HG03095 (cell line): ENCODE data around the gene BIRC3.
"Not testable (repeated sequence)": the region's sequence is repeated elsewhere in the genome, so short reads cannot be mapped to it uniquely, and the experiment has no call there.

Source experiments
- ATAC-seq: cut with Tn5 transposase; IDR thresholded peaks from one replicate; pipeline ENCODE4 v1.9.1; 2021; ENCODE audit warnings: moderate library complexity; ENCODE audit not compliant: unreplicated experiment

The BIRC3 gene

DNA sequence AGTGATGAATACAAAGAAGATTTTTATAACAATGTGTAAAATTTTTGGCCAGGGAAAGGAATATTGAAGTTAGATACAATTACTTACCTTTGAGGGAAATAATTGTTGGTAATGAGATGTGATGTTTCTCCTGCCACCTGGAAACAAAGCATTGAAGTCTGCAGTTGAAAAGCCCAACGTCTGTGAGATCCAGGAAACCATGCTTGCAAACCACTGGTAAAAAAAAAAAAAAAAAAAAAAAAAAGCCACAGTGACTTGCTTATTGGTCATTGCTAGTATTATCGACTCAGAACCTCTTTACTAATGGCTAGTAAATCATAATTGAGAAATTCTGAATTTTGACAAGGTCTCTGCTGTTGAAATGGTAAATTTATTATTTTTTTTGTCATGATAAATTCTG is 5.3 kb downstream of the BIRC3 start:
- ATAC-seq, result no peak

DNA sequence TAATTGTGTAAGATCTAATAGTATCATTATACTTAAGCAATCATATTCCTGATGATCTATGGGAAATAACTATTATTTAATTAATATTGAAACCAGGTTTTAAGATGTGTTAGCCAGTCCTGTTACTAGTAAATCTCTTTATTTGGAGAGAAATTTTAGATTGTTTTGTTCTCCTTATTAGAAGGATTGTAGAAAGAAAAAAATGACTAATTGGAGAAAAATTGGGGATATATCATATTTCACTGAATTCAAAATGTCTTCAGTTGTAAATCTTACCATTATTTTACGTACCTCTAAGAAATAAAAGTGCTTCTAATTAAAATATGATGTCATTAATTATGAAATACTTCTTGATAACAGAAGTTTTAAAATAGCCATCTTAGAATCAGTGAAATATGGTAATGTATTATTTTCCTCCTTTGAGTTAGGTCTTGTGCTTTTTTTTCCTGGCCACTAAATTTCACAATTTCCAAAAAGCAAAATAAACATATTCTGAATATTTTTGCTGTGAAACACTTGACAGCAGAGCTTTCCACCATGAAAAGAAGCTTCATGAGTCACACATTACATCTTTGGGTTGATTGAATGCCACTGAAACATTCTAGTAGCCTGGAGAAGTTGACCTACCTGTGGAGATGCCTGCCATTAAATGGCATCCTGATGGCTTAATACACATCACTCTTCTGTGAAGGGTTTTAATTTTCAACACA is 6.4 kb downstream of the BIRC3 start:
- ATAC-seq, result no peak

DNA sequence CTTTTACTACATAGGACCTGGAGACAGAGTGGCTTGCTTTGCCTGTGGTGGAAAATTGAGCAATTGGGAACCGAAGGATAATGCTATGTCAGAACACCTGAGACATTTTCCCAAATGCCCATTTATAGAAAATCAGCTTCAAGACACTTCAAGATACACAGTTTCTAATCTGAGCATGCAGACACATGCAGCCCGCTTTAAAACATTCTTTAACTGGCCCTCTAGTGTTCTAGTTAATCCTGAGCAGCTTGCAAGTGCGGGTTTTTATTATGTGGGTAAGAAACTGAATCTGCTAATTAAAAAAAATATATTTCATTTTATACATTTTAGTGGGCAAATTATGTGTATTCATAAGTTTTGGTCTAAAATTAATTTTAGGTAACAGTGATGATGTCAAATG is 7.8 kb downstream of the BIRC3 start:
- no peak for ATAC-seq

DNA sequence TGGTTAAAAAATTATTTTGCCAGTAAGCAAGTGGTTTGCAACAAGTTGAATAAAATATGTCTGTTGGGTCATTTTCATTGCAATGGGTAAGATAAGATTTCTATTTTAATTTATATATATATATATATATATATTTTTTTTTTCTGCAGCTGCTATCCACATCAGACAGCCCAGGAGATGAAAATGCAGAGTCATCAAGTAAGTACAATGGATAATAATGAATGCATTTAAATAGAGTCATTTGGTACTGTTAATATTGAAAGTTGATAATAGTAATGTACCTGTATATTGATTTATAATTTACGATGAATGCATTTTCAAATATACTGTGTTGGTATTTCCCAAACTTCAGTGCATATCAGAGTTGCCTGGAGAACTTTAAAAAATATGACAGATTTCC is 11.5 kb downstream of the BIRC3 start:
- no peak for ATAC-seq

DNA sequence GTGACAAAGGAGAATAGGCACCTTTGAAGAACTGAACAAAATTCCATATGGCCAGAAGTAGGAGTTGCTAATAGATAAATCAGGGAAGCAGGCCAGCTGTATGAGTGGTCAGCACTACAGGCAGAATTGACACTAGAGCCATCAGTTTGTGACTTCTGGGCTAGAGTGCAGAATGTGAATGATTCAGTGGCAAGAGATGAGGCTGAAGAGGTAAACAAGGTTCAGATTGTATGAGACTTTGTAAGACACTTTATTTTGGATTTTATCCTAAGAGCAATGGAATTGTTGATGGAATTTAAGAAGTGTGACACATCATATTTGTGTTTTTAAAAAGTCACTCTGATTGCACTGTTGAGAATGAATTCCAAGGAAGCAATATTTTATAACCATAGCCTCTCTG is 12.9 kb downstream of the BIRC3 start:
- ATAC-seq, result no peak

DNA sequence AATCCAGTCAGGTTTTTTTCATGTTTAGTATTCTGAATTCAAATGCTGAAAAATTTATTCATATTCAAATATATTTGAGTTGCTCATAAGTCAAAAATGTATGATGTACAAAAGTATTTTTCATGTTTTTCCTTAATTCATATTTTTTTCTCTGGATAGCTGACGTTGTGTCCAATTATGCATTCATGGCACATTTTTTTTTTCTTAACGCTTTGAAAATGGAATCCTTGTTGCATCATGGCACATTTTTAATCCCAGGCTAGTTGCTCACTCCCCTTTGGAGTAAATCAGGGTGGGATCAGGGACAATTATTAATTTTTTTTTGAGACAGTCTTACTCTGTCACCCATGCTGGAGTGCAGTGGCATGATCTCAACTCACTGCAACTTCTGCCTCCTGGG is 14.1 kb downstream of the BIRC3 start:
- ATAC-seq, result no peak

DNA sequence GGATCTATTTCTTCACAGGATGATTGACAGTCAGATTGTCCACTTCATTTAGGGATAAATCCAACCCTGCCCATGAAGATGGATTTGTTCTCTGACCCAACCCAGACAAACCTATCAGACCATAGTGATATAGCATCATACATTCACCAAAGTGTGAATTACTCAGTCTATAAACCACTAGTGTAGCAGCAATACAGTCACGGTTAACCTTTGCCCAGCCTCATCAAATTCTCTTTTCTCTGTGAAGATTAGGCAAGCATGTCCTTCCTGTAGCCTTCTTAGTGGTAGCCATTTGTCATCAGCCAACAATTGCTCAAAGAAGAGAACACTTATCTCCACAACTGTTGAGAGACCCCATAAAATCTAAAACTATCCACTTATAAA is 15.3 kb downstream of the BIRC3 start:
- ATAC-seq, result no peak

DNA sequence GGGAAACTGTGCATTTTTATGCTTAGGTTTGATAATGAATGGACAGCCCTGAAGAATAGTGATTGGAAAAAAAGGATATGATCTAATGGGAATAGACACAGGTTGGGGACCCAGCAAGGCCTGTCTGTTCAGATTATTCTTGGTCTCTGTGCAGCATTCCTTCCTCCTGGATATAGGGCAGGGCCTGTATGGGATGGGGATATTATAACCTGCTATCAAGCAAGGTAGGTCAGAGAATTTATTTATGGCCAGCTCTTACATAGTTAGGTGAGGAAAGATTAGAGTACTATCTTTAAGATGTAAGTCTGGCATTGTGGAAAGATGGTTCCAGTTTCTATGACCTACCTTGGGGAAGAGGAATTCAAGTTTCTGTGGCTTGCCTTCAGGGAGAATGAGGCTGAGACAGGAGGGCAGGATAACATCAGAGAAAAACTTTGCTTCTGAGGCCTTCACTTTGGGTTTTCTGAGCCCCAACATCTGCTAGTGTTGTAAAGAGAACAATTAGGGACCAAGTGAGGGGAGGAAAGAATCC is 21.3 kb downstream of the BIRC3 start:
- no peak for ATAC-seq

DNA sequence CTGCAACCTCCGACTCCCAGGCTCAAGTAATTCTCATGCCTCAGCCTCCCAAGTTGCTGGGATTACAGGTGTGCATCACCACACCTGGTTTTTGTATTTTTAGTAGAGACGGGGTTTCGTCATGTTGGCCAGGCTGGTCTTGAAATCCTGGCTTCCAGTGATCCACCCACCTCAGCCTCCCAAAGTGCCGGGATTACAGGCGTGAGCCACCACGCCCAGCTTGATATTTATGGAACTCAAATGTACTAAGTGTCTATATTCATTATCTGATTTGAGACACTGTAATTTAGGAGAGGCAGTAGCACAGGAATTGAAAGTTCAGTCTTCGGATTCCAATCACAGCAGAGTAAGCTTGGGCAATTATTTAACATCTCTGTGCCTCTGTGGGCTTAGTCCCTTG is 24.0 kb downstream of the BIRC3 start:
- ATAC-seq, result not testable (repeated sequence)

DNA sequence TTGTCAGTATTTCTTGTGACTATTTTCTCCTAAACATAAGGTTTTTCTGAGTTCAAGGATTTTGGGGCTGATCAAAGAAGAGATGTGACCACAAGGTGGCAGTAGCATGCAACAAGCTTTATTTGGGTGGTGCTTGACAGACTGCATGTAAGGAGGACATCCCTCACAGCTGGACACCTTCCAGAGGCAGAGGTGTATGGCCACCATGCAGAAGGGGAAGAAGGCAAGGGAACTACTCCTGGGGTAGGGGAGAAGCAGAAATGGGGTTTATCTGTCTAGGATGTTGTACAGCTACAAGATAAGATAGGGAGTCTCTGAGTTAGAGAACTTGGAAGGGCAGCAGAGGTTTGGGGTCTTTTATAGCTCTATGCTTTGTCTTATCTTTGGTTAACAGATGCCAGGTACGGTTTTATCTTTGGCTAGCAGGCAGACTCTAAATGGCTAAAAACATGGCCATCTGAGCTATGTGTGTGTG is 24.6 kb downstream of the BIRC3 start:
- ATAC-seq, result peak; percentile 37

DNA sequence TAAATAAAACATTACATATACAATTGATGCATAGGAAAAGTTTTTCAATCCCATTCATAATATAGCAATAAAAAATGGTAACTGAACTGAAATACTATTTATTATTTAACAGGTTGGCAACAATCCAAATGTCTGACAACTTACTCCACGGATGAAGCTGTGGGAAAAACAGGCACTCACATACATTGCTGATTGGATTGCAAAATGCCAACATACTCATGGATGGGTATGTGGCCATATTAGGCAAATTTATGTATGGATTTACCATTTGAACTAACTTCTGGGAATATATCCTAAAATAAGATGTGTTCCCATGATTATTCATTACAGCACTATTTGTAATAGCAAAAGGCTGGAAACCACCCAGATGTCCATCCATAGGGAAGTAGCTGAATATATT is 26.5 kb downstream of the BIRC3 start:
- no peak for ATAC-seq

DNA sequence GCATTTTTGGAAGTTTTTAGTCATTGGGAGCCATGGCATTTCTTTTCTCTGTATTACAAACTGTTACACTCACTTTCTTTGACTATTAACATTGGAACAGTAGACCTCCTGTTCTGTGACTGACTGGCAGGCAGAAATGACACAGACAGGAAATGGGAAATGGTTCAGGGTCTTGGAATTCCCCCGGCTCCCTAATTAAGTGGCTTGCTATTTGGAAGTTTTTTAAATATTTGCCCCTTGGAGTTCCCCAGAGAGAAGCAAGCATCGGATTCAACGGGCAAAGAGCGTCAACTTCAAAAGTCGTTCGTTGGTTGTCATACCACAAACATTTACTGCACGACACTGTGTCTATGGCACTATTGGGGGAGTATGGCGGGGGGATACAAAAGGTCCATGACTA is 28.6 kb downstream of the BIRC3 start:
- ATAC-seq, result no peak

DNA sequence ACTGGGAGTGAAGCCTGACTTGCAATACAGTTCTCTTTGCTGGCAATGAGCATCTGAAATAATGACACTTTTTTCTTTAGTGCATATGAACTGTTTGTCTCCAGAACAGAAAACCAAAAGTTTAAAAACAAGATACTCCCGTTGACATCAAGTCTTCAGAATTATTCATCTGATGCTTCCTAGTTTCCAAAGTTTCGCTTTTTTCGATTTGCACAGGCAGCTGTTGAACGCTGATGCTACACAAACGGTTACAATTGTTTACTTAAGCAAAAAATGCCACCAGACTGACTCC is 29.1 kb downstream of the BIRC3 start:
- ATAC-seq, result no peak

DNA sequence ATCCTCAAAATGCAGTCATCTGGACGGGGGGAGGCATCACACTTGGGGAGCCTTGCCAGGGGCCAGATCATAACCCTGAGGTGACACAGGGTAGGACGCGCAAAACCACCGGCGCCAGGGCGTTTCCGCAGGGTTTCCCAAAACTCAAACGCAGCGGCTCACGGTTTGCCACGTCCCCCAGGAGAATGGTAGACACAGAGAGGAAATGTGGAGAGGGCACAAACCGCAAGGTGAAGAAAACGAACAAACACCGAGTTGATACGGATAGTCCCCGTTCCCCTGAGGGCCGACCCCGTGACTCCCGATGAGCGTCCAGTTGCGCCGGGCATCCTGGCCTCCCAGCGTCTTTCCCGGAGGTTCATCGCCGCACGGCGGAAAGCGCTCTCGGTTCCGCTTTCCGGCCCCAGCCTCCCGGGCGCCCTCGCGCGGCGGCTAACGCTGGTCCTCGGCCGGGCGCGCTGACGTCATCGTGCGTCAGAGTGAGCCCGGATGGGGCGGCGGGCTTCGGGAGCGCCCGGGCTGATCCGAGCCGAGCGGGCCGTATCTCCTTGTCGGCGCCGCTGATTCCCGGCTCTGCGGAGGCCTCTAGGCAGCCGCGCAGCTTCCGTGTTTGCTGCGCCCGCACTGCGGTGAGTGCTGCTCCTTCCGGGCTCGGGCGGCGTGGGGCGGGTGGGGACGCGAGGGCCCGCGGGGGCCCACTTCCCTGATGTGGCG is 29.6 kb downstream of the BIRC3 start, which contains the start of gene BIRC2:
Gene BIRC2 (plus strand): TSS at position 467 of the 714 bp plus-strand sequence. CDS start 2,641 bp downstream, outside the sequence.
- peak; percentile 87 for ATAC-seq

DNA sequence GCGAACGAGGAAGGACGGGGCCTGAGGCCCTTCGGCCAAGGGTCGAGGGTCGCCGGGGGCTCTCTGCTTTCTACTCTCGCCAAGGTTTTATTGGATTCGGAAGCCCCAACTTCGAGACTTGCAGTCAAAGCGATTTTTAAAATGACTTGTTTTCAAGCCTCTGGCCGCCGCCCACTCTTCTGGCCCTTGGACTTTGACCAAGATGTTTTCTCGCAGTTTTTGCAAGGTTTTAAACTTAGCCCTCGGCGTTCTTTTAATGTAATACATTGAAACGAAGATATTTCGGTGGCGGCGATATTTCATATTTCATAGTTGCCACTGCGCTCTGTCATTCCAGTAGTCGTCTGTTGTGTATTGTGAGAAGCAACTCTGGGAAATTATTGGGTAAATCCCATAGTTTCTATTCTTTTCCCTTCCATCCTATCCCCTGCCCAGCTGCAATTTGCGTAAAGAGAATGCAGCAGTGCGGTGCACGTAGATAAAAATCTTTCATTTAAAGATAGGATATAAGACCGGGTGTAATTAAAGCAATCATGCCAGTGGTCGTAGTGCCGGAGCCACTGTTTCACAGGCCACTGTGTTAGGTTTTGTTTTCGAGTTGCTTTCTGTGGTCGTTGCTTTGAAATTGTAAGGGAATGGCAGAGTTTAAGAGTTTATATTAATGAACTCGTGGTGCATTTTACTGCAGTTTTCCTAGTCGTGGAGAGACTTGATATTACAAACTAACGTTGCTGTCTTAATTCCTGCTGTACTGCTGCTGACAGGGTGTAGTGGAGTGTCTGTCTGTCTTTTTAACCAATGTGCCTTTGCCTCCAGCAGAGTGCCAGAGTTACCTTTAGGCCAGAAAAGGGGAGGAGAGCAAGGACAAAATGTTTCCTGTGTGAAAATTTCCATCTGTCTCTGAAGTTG is 30.4 kb downstream of the BIRC3 start:
- ATAC-seq, result peak; percentile 7

DNA sequence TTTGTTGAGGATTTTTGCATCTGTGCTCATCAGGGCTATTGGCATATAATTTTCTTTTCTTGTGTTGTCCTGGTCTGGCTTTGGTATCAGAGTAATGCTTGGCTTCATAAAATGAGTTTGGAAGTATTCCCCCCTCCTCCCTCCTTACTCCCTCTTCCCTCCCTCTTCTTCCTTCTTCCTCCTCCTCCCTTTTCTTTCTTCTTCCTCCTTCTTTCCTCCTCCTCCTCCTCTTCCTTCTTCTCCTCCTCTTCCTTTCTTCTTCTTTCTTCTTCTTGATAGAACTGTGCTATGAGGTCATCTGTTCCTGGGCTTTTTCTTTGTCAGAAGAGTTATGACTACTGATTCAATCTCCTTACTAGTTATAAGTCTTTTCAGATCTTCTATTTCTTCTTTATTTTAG is 39.8 kb downstream of the BIRC3 start:
- ATAC-seq, result no peak

DNA sequence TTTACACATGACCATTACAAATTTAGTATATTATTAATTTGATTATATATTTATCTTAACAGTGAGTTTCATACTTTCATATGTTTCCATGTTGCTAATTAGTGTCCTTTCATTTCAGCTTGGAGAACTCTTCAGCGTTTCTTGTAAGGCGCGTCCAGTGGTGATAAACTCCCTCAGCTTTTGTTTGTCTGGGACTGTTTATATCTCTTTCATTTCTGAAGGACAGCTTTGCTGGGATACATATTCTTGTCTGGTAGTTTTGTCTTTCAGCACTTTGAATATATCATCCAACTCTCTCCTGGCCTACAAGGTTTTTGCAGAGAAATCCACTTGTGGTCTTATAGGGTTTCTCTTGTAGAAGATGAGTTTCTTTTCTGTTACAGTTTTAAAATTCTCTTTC is 42.1 kb downstream of the BIRC3 start:
- no peak for ATAC-seq

DNA sequence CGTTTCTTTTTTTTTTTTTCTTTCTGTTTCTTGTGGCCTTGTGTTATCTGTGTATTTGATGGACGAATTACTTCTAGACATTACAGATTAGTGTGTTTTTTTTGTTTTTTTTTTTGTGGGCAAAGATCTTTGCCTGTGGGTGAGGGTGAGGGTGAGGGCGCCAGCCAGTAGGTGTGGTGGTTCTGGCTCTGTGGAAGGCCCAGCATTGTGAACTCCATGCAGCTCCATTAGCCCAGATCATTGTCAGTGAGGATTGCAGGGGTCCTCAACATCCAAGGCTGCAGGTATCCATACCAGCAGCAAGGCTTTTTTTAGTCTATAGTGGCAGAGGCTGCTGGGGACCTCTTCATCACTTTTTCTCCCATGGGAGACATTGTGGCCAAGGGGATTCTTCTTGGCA is 43.4 kb downstream of the BIRC3 start:
- no peak for ATAC-seq

DNA sequence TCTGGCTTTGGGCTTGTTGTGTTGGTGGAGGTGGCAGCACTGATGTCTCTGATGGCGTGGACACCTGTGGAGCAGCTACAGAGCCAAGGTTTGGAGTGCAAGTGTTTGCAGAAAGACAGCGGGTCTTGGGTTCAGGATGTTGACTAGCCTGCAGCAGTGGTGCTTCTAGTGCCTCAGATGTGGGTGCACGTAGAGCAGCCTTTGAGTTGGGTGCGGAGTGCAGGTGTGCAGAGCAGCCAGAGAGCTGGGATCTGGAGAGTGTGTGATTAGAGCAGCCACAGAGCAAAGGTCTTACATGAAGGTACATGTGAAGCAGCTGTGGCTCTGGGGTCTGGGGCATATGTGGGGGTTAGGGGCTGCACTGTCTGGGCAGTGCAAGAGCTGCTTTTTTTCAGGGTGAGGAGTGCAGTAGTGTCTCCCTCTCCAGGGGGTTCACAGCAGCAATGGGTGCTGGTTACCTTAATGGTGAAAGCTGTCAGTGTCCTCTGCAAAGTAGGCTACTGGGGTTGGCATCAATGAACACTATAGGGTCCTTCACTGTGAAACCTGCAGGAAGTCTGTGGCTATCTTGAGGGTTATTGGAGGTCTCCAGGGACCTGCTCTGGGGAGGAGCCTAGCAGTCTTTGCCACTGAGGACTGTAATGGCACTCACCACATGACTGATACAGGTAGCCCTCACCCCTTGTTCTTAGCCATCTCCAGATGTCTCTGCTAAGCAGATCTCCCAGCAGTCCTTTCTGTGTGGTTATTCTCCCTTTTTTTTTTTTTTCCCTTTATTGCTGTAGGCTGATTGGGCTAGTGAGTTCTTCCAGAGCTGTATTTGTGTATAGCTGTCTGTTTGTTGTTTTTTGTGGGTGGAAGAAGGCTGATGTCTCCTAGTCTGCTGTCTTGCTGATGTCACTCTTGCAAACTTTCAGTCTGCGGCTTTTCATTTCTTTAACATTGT is 44.1 kb downstream of the BIRC3 start:
- ATAC-seq, result no peak

DNA sequence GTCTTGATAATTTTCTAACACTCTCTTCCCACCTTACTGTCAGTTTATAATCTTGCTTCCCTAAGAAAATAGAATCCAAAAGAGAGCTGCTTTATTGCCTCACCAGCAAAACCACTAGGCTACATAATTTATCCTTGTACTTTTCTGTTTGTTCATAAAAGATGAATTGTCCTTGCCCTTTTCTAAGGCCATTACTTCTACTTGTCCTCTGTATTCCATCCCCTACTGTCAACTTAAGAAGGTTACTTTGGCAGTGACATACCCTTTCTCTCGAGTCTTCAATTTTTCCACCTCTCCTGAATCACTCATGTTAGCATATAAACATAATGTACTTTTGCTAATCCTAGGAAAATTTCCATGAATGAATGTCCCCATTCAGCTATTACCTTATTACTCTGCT is 47.7 kb downstream of the BIRC3 start:
- ATAC-seq, result no peak
